ENCODE measurements around the gene DUS4L.

The DUS4L gene

GRCh38 chr7:107591421-107591820 is 27.6 kb downstream of the DUS4L start:
- no peak for TF ChIP-seq CTCF (IDR thresholded peaks at IDR 0.05; ENCODE audit: low read length, missing control alignments)
- DNase-seq (ENCODE audit: low read depth), result no peak
- no peak overlapping the region for H3K4me3 ChIP-seq (replicated peaks; ENCODE audit: low read depth, low read length)

DNA sequence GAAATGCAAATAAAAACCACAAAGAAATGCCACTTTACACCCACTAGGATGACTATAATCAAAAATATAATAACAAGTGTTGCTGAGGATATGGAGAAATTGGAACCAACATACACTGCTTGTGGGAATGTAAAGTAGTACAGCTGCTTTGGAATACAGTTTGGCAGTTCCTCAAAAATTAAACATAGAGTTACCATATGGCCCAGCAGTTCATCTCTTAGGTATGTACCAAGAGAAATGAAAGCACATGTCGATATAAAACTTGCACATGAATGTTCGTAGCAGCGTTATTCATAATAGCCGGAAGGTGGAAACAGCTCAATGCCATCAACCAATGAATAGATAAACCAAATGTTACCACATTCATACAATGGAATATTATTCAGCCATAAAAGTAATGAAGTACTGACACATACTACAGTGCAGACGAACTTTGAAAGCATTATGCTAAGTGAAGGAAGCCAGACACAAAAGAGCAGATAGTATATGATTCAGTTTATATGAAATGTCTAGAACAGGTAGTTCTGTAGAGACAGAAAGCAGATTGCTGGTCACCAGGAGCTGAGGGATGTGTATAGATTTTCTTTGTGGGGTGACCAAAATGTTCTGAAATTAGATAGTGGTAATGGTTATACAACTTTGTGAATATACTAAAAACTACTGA is 28.7 kb downstream of the DUS4L start:
- DNase-seq (ENCODE audit: low read depth), result peak; percentile 25
- no peak overlapping the region for H3K4me3 ChIP-seq (replicated peaks; ENCODE audit: low read depth, low read length)
- TF ChIP-seq CTCF (IDR thresholded peaks at IDR 0.05; ENCODE audit: low read length, missing control alignments), result no peak

DNA sequence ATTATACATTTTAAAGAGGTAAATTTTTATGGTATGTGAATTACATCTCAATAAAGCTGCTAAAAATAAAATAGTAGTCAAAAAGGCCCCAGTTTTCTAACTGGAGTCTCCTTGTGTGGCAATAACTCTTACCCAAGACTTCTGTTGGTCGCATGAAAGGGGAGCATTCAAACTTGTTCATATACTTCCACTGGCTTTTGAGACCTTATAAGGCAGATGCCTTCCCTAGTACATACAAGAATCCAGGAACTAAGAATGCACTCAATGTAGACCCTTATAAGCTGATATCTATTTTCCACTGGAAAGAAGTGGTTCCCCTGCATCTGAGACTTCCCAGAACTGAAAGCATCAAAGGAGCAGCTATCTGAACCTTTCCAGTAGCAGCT is 29.2 kb downstream of the DUS4L start:
- TF ChIP-seq CTCF (IDR thresholded peaks at IDR 0.05; ENCODE audit: low read length, missing control alignments), result no peak
- DNase-seq (ENCODE audit: low read depth), result peak; percentile 55
- H3K4me3 ChIP-seq (replicated peaks; ENCODE audit: low read depth, low read length), result no peak overlapping the region

- no peak overlapping the region for H3K4me3 ChIP-seq (replicated peaks; ENCODE audit: low read depth, low read length)
- no peak for TF ChIP-seq CTCF (IDR thresholded peaks at IDR 0.05; ENCODE audit: low read length, missing control alignments)
- DNase-seq (ENCODE audit: low read depth), result peak; percentile 98
These were observed 31.4 kb downstream of the DUS4L start for GRCh38 chr7:107594961-107595737.

GRCh38 chr7:107596881-107597581 is 33.3 kb downstream of the DUS4L start:
- no peak for TF ChIP-seq CTCF (IDR thresholded peaks at IDR 0.05; ENCODE audit: low read length, missing control alignments)
- DNase-seq (ENCODE audit: low read depth), result peak; percentile 81
- H3K4me3 ChIP-seq (replicated peaks; ENCODE audit: low read depth, low read length), result no peak overlapping the region

- no peak for DNase-seq (ENCODE audit: low read depth)
- H3K4me3 ChIP-seq (replicated peaks; ENCODE audit: low read depth, low read length), result no peak overlapping the region
- TF ChIP-seq CTCF (IDR thresholded peaks at IDR 0.05; ENCODE audit: low read length, missing control alignments), result no peak
These were observed 33.8 kb downstream of the DUS4L start for GRCh38 chr7:107597582-107597916.

All from fibroblast of pulmonary artery (primary cell).